Measurements from ENCODE around the gene FASLG.

- no peak for TF ChIP-seq SUZ12 (IDR thresholded peaks at IDR 0.05; ENCODE audit: extremely low read depth, insufficient read depth, insufficient read length)
- TF ChIP-seq YY1 (IDR thresholded peaks at IDR 0.05; ENCODE audit: insufficient read depth, insufficient read length): no peak
These were observed 54.6 kb downstream of the FASLG start for GRCh38 chr1:172713466-172713865.

Data from NT2/D1 (cell line).